Astrocyte of the spinal cord (primary cell): ENCODE results near the gene NAT9.

Experiments used
- DNase-seq: peaks from one replicate; pipeline ENCODE4 v3.0.0; 2011; ENCODE audit warnings: low read depth, low spot score
- H3K4me3 ChIP-seq: 2 replicates; pipeline ENCODE4 v1.5.1; 2011; ENCODE audit warnings: low read depth, mild to moderate bottlenecking, low read length, moderate library complexity
- in situ Hi-C: cut with HindIII; loops from 2 replicates; pipeline ENCODE4 v1.10.0; 2017; ENCODE audit warnings: low sequenced_read_pairs
- TF ChIP-seq, protein P1 (sequence below): IDR thresholded peaks from 2 replicates; pipeline ENCODE4 v1.5.1; 2012; ENCODE audit warnings: low read depth, mild to moderate bottlenecking, low read length, inconsistent platforms

Gene NAT9

DNA sequence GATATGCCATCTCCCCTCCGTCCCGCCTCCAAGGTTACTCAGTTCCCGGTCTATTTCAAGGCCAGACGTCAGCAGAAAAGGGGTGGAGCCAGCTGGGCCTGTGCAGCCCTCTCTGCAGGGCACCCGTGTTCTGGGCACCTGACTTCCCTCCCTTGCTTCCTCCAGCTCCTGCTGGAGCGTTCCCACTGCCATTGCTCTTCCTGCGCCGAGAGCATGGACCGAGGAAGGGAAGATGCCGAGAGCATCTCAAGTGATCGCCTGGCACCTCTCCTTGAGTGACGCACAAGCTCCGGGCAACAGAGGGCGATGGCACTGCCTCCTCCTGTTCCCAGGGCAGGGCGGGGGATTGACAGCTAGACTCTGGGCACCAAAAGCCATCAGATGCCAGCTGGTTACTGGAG lies 29.4 kb upstream of the NAT9 start:
- TF ChIP-seq, protein P1, sequence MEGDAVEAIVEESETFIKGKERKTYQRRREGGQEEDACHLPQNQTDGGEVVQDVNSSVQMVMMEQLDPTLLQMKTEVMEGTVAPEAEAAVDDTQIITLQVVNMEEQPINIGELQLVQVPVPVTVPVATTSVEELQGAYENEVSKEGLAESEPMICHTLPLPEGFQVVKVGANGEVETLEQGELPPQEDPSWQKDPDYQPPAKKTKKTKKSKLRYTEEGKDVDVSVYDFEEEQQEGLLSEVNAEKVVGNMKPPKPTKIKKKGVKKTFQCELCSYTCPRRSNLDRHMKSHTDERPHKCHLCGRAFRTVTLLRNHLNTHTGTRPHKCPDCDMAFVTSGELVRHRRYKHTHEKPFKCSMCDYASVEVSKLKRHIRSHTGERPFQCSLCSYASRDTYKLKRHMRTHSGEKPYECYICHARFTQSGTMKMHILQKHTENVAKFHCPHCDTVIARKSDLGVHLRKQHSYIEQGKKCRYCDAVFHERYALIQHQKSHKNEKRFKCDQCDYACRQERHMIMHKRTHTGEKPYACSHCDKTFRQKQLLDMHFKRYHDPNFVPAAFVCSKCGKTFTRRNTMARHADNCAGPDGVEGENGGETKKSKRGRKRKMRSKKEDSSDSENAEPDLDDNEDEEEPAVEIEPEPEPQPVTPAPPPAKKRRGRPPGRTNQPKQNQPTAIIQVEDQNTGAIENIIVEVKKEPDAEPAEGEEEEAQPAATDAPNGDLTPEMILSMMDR: no peak
- DNase-seq: no peak
- in situ Hi-C loops: no loop called here
- H3K4me3 ChIP-seq: no peak overlapping the region

DNA sequence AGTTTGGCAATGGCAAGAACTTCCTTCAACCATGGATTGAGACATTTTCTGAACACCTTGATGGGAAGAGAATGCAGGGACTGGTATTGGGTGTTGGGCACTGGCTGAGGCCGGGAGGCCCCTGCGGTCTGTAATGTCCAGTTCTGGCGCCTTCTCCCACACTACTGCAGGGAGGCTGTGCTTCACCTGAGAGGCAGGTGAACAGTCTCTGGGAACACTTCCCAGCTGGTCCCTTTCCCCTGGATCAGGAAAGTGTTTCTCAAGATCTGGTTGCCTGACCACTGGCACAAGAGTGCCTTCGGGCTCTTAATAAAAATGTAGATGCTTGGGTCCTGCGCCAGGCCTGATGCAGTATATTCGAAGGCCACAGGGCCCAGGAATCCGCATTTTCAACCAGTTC lies 28.5 kb upstream of the NAT9 start:
- in situ Hi-C loops: no loop called here

DNA sequence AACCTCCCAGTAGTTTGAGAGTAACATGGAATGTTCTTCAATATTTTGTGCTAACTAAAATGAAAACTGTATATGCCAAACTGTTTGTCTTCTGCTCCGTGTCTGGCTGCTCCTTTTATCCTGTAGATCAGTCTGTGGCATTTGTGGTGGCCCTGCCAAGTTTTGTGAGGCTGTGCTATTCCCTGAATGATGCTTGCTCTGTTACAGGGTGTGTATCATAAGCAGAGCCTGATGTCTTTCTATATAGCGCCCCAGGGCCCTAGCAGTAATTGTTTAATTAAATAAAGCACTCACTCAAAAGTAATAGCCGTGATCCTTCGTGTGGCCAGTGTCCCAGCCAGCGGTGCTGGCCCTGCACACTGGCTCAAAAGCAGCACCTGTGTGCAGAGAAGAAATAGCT lies 27.8 kb upstream of the NAT9 start:
- in situ Hi-C loops: no loop called here

More for the DNA sequence above, 28.5 kb upstream of the NAT9 start:
- no peak overlapping the region for H3K4me3 ChIP-seq
- no peak for DNase-seq
- TF ChIP-seq, protein P1: no peak

DNA sequence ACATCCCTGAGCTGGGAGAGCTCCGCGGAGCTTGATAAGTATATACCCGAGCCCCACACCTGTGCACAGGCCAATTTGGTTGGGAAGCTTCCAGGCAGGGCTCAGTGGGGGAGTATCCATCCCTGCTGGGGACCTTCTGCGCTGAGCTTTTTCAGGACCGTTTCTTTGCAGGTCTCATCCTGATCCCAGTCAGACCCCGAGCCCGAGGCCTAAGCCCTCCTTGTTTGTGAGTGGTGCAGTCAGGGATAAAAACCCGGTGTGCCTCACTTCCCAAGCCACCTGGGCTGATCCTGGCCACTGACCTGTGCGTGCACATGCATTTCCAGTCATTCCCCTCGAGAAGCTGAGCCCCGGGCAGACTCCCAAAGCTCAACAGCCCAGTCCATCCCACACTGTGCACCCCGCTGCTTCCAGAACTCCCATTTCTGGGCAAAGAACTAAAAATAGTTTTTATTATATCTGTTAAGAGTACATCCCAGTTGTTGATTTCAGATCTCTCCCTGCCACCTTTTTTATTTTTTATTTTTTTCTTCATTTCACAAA lies 27.3 kb upstream of the NAT9 start:
- no peak overlapping the region for H3K4me3 ChIP-seq
- in situ Hi-C loops: no loop called here
- TF ChIP-seq, protein P1: no peak
- DNase-seq: no peak

More for the DNA sequence above, 27.8 kb upstream of the NAT9 start:
- no peak for DNase-seq
- TF ChIP-seq, protein P1: no peak
- no peak overlapping the region for H3K4me3 ChIP-seq

DNA sequence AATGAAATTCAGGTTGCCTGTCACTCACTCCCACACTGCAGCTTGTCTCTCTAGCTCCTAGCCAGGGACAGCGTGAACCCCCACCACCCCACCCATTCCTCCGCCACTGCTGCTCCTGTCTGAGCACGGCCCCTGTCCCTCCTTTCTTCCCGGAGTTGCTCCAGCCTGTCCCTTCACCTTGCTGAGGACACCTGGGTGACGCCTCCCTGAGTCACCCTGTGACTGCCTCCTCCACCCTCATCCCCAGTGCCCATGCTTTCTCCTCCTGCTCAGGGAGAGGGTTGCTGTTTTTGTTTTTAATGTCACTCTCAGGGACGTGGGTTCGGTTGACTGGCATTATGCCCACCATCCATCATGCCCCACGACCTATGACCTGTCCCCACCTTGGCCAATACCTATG lies 25.8 kb upstream of the NAT9 start:
- TF ChIP-seq, protein P1: no peak
- in situ Hi-C loops: no loop called here
- no peak for DNase-seq
- H3K4me3 ChIP-seq: no peak overlapping the region

DNA sequence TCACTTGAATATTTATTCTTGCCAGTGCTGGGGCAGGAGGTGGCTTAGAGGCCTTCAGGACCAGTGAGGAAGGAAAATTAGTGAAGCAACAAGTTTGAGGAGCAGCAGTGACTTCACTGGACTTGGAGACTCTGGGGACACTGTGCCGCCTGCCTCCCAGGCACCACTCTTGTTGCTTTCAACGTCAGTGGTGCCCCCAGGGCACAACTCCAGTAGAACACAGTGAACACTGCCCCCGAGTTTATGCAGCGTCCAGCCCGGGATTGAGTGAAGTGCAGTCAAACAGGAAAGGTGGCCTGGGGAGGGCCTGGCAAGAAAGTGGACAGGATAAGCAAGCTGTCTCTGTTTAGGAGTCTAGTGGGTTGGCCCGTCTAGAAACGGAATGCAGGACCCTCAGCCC lies 24.4 kb upstream of the NAT9 start:
- in situ Hi-C loops: no loop called here
- TF ChIP-seq, protein P1: no peak
- no peak overlapping the region for H3K4me3 ChIP-seq
- no peak for DNase-seq

DNA sequence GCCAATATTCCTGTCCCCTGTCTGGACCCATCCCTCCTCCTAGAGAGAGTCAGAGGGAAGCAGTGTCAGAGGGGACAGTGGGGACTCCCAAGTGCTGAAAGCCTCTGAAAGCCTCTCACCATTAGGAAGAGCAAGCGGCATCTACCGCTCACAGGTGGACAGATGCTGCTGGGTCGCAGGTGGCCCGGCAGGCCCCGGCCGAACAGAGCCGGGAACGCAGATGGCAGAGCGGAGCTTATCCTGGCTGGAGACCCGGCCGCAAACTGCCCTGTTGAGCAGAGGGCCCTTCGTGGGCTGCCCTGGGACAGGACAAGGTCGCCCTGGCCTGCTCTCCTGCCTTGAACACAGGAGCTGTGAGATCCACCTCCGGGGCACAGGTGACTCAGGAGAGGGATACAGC lies 23.0 kb upstream of the NAT9 start:
- DNase-seq: no peak
- TF ChIP-seq, protein P1: no peak
- in situ Hi-C loops: no loop called here
- no peak overlapping the region for H3K4me3 ChIP-seq
